Naive B cell (primary cell): ENCODE results near the gene SOCS6. TPM values are rescaled to one million over a fixed set of nuclear protein-coding genes. Genes with fewer than 3 reads are reported as not detected.
"Not testable (repeated sequence)": the region's sequence is repeated elsewhere in the genome, so short reads cannot be mapped to it uniquely, and the experiment has no call there.

ENCODE experiments used
- ATAC-seq, 2 donors: fragments of 150-1000 bp; cut with Tn5 transposase; 2 replicates each; pipeline ENCODE4 v1.10.0; 2021; ENCODE audit warnings: low read depth in 2 of 2, mild to moderate bottlenecking in 2 of 2, moderate library complexity in 2 of 2
- DNase-seq: peaks from one replicate; pipeline ENCODE4 v3.0.0; 2022
- H3K27ac Mint-ChIP-seq, 6 donors: one replicate each; pipeline ENCODE4 v1.8.0; 2020 to 2022; ENCODE audit warnings: mild to moderate bottlenecking in 6 of 6, mixed read lengths in 6 of 6, moderate library complexity in 5 of 6, inconsistent platforms in 2 of 6
- H3K27me3 Mint-ChIP-seq, 3 donors: one replicate each; pipeline ENCODE4 v1.8.0; 2021 to 2022; ENCODE audit warnings: mixed read lengths in 3 of 3, mild to moderate bottlenecking in 1 of 3
- H3K36me3 Mint-ChIP-seq, 2 donors: one replicate each; pipeline ENCODE4 v1.8.0; 2020 to 2022; ENCODE audit warnings: mixed read lengths in 2 of 2, inconsistent platforms in 1 of 2, mild to moderate bottlenecking in 1 of 2
- H3K4me1 Mint-ChIP-seq, 3 donors: one replicate each; pipeline ENCODE4 v1.8.0; 2020 to 2022; ENCODE audit warnings: mixed read lengths in 3 of 3, inconsistent platforms in 1 of 3, mild to moderate bottlenecking in 1 of 3, moderate library complexity in 1 of 3
- H3K4me3 Mint-ChIP-seq, 8 donors: one replicate each; pipeline ENCODE4 v1.8.0; 2020 to 2022; ENCODE audit warnings: mild to moderate bottlenecking in 8 of 8, mixed read lengths in 8 of 8, moderate library complexity in 8 of 8, inconsistent platforms in 2 of 8
- H3K9me3 Mint-ChIP-seq, 7 donors: one replicate each; pipeline ENCODE4 v1.8.0; 2020 to 2022; ENCODE audit warnings: mixed read lengths in 7 of 7, mild to moderate bottlenecking in 5 of 7, inconsistent platforms in 2 of 7, moderate library complexity in 1 of 7
- polyA plus RNA-seq, 6 donors: library from polyadenylated mRNA; unstranded; fragments of 300-500 nt; fragmentation: Illumina TruSeq; gene quantifications; one replicate each; pipeline ENCODE4 v1.2.3, GENCODE V29; 2021; ENCODE audit warnings: low read depth in 6 of 6

Gene SOCS6
- 1 to 10 TPM in 2 of 6 donors, under 1 TPM in 3, not detected in 1; 0.17 to 1.1 (median 0.75) TPM for polyA plus RNA-seq

GRCh38 chr18:70288851-70289328 lies at the start of gene SOCS6:
TSS of gene SOCS6 (plus strand) at chr18:70289045. CDS start at chr18:70324669, 35,624 bp downstream.
- peaks cover 0 to 11% (median 7%) of the 10 kb centered on the region in 3 donors for H3K4me1 Mint-ChIP-seq
- H3K9me3 Mint-ChIP-seq: no peaks in the 10 kb centered on the region
- peak; percentile 66 to 68 for ATAC-seq
- peak within 1 kb of the TSS in 2 of 6 donors; percentile 27 to 70 for H3K27ac Mint-ChIP-seq
- no peaks in the 10 kb centered on the region for H3K36me3 Mint-ChIP-seq
- peak within 1 kb of the TSS; percentile 66 to 94 (median 89) for H3K4me3 Mint-ChIP-seq
- DNase-seq: peak; percentile 23
- H3K27me3 Mint-ChIP-seq: peaks cover 20 to 30% (median 21%) of the 10 kb centered on the region in 3 donors

GRCh38 chr18:70243131-70243929 lies 45.5 kb upstream of the SOCS6 start:
- Mint-ChIP-seq H3K27ac (no peak overlapping the region), H3K4me1 (no peaks in the 10 kb centered on the region), H3K9me3 (peaks cover 0 to 6% (median 0%) of the 10 kb centered on the region in 7 donors), H3K4me3 (no peak overlapping the region), H3K27me3 (peaks cover 3 to 18% (median 15%) of the 10 kb centered on the region in 3 donors), H3K36me3 (no peaks in the 10 kb centered on the region)
- DNase-seq (no peak), ATAC-seq (no peak)

- ATAC-seq: no peak
- peaks cover 0 to 10% (median 2%) of the 10 kb centered on the region in 7 donors for H3K9me3 Mint-ChIP-seq
- no peak overlapping the region for H3K27ac Mint-ChIP-seq
- no peak for DNase-seq
- H3K4me3 Mint-ChIP-seq: no peak overlapping the region
- no peaks in the 10 kb centered on the region for H3K4me1 Mint-ChIP-seq
- no peaks in the 10 kb centered on the region for H3K36me3 Mint-ChIP-seq
- peaks cover 0 to 9% (median 4%) of the 10 kb centered on the region in 3 donors for H3K27me3 Mint-ChIP-seq
These were observed 42.8 kb upstream of the SOCS6 start for GRCh38 chr18:70246061-70246466.

GRCh38 chr18:70249118-70249517 lies 39.7 kb upstream of the SOCS6 start:
- peaks cover 0 to 7% (median 0%) of the 10 kb centered on the region in 7 donors for H3K9me3 Mint-ChIP-seq
- DNase-seq (no peak), ATAC-seq (no peak)
- no peak overlapping the region for H3K4me3 Mint-ChIP-seq
- H3K27me3 Mint-ChIP-seq: peaks cover 0 to 12% (median 0%) of the 10 kb centered on the region in 3 donors
- H3K4me1 Mint-ChIP-seq: no peaks in the 10 kb centered on the region
- no peaks in the 10 kb centered on the region for H3K36me3 Mint-ChIP-seq
- H3K27ac Mint-ChIP-seq: no peak overlapping the region

- H3K36me3 Mint-ChIP-seq, H3K4me1 Mint-ChIP-seq, H3K9me3 Mint-ChIP-seq, H3K27me3 Mint-ChIP-seq, H3K27ac Mint-ChIP-seq, H3K4me3 Mint-ChIP-seq, DNase-seq, ATAC-seq: not testable (repeated sequence)
These were observed 39.0 kb upstream of the SOCS6 start for GRCh38 chr18:70249861-70250260.

- ATAC-seq (no peak), DNase-seq (no peak)
- Mint-ChIP-seq H3K9me3 (peaks cover 0 to 7% (median 0%) of the 10 kb centered on the region in 7 donors), H3K4me1 (no peaks in the 10 kb centered on the region), H3K36me3 (no peaks in the 10 kb centered on the region), H3K4me3 (no peak overlapping the region), H3K27me3 (peaks cover 0 to 9% (median 0%) of the 10 kb centered on the region in 3 donors), H3K27ac (peak overlapping the region in 1 of 6 donors; percentile 62)
These were observed 38.1 kb upstream of the SOCS6 start for GRCh38 chr18:70250781-70251180.

- H3K27ac Mint-ChIP-seq: no peak overlapping the region
- H3K27me3 Mint-ChIP-seq: peaks cover 9 to 11% (median 10%) of the 10 kb centered on the region in 3 donors
- ATAC-seq (no peak), DNase-seq (no peak)
- peaks cover 0 to under 1% (median 0%) of the 10 kb centered on the region in 7 donors for H3K9me3 Mint-ChIP-seq
- H3K4me1 Mint-ChIP-seq: no peaks in the 10 kb centered on the region
- H3K36me3 Mint-ChIP-seq: no peaks in the 10 kb centered on the region
- no peak overlapping the region for H3K4me3 Mint-ChIP-seq
These were observed 32.7 kb upstream of the SOCS6 start for GRCh38 chr18:70256184-70256583.

- Mint-ChIP-seq H3K27me3 (peaks cover 8 to 10% (median 9%) of the 10 kb centered on the region in 3 donors), H3K36me3 (no peaks in the 10 kb centered on the region), H3K4me1 (no peaks in the 10 kb centered on the region), H3K4me3 (no peak overlapping the region), H3K27ac (no peak overlapping the region), H3K9me3 (no peaks in the 10 kb centered on the region)
- ATAC-seq: no peak
- no peak for DNase-seq
These were observed 31.9 kb upstream of the SOCS6 start for GRCh38 chr18:70256994-70257393.

GRCh38 chr18:70258243-70258642 lies 30.6 kb upstream of the SOCS6 start:
- peaks cover 0 to 1% (median 0%) of the 10 kb centered on the region in 7 donors for H3K9me3 Mint-ChIP-seq
- H3K4me3 Mint-ChIP-seq: no peak overlapping the region
- DNase-seq: no peak
- no peaks in the 10 kb centered on the region for H3K4me1 Mint-ChIP-seq
- H3K36me3 Mint-ChIP-seq: no peaks in the 10 kb centered on the region
- no peak overlapping the region for H3K27ac Mint-ChIP-seq
- no peak for ATAC-seq
- peaks cover 8 to 10% (median 9%) of the 10 kb centered on the region in 3 donors for H3K27me3 Mint-ChIP-seq

GRCh38 chr18:70260683-70261082 lies 28.2 kb upstream of the SOCS6 start:
- Mint-ChIP-seq H3K36me3 (no peaks in the 10 kb centered on the region), H3K27ac (peak overlapping the region in 1 of 6 donors; percentile 24), H3K27me3 (peaks cover 8 to 10% (median 9%) of the 10 kb centered on the region in 3 donors), H3K4me3 (no peak overlapping the region), H3K9me3 (peaks cover 0 to 4% (median 0%) of the 10 kb centered on the region in 7 donors), H3K4me1 (no peaks in the 10 kb centered on the region)
- ATAC-seq (no peak), DNase-seq (no peak)

GRCh38 chr18:70261141-70261788 lies 27.6 kb upstream of the SOCS6 start:
- Mint-ChIP-seq H3K36me3 (no peaks in the 10 kb centered on the region), H3K27me3 (peaks cover 6 to 10% (median 7%) of the 10 kb centered on the region in 3 donors), H3K4me1 (no peaks in the 10 kb centered on the region), H3K27ac (no peak overlapping the region), H3K9me3 (peaks cover 0 to 5% (median 1%) of the 10 kb centered on the region in 7 donors), H3K4me3 (no peak overlapping the region)
- DNase-seq (no peak), ATAC-seq (no peak)

- peaks cover 0 to 10% (median 5%) of the 10 kb centered on the region in 3 donors for H3K27me3 Mint-ChIP-seq
- DNase-seq (no peak), ATAC-seq (no peak)
- no peak overlapping the region for H3K4me3 Mint-ChIP-seq
- H3K36me3 Mint-ChIP-seq: no peaks in the 10 kb centered on the region
- H3K4me1 Mint-ChIP-seq: no peaks in the 10 kb centered on the region
- H3K9me3 Mint-ChIP-seq: peaks cover 0 to 15% (median 3%) of the 10 kb centered on the region in 7 donors
- H3K27ac Mint-ChIP-seq: no peak overlapping the region
These were observed 25.5 kb upstream of the SOCS6 start for GRCh38 chr18:70263336-70263735.

GRCh38 chr18:70271742-70272141 lies 17.1 kb upstream of the SOCS6 start:
- DNase-seq: no peak
- H3K4me3 Mint-ChIP-seq: no peak overlapping the region
- H3K27me3 Mint-ChIP-seq: peaks cover 9 to 31% (median 31%) of the 10 kb centered on the region in 3 donors
- no peak overlapping the region for H3K27ac Mint-ChIP-seq
- H3K4me1 Mint-ChIP-seq: no peaks in the 10 kb centered on the region
- peaks cover 0 to 18% of the 10 kb centered on the region in 2 donors for H3K36me3 Mint-ChIP-seq
- peaks cover 6 to 59% (median 22%) of the 10 kb centered on the region in 7 donors for H3K9me3 Mint-ChIP-seq
- ATAC-seq: no peak
